Fibroblast of lung (primary cell): Measurements from ENCODE around the gene MAP1B.

Experiments
- CTCF ChIP-seq, 2 donors: IDR thresholded peaks in 1 of 2; conservative IDR thresholded peaks in 1 of 2; 1 replicate in 1 of 2; 2 replicates in 1 of 2; pipeline ENCODE4 v1.5.1; 2011 to 2012; ENCODE audit warnings: low read length in 2 of 2, control low read depth in 1 of 2, inconsistent platforms in 1 of 2, low read depth in 1 of 2, mild to moderate bottlenecking in 1 of 2
- EZH2 ChIP-seq: IDR thresholded peaks from 2 replicates; pipeline ENCODE4 v1.5.1; 2012; ENCODE audit warnings: low read length, control low read depth, mild to moderate bottlenecking; ENCODE audit errors: missing control alignments

GRCh38 chr5:72084876-72085275 lies 22.4 kb upstream of the MAP1B start:
- TF ChIP-seq CTCF (conservative IDR thresholded peaks at IDR 0.05 in 1 of 2, IDR thresholded peaks at IDR 0.05 in 1 of 2; ENCODE audit: low read depth in 1 of 2, low read length in 2 of 2): no peak
- TF ChIP-seq EZH2: no peak
